Hepatocyte (in vitro differentiated cells): ENCODE results near the gene GPM6B. TPM values are rescaled to one million over a fixed set of nuclear protein-coding genes. Genes with fewer than 3 reads are reported as not detected.

Source experiments
- DNase-seq: peaks from one replicate; pipeline ENCODE4 v3.0.0-alpha.2; 2016; ENCODE audit warnings: low spot score
- H2AFZ ChIP-seq: fragments of 200-600 bp; sonication (generic); 2 replicates; pipeline ENCODE4 v1.6.0; 2016; ENCODE audit warnings: antibody characterized with exemption, mild to moderate bottlenecking
- H3K27ac ChIP-seq: fragments of 200-600 bp; sonication (generic); 2 replicates; pipeline ENCODE4 v1.5.1; 2016; ENCODE audit warnings: mild to moderate bottlenecking
- H3K27me3 ChIP-seq: fragments of 200-600 bp; sonication (generic); 2 replicates; pipeline ENCODE4 v1.6.1; 2016
- H3K36me3 ChIP-seq: fragments of 200-600 bp; sonication (generic); replicated peaks from 2 replicates; pipeline ENCODE4 v1.5.1; 2016; ENCODE audit warnings: low read depth; ENCODE audit not compliant: insufficient read depth
- H3K4me1 ChIP-seq: fragments of 200-600 bp; sonication (generic); 2 replicates; pipeline ENCODE4 v1.5.1; 2016; ENCODE audit warnings: mild to moderate bottlenecking, moderate library complexity; ENCODE audit not compliant: insufficient read depth
- H3K4me2 ChIP-seq: fragments of 200-600 bp; sonication (generic); 2 replicates; pipeline ENCODE4 v1.6.0; 2016
- H3K4me3 ChIP-seq: fragments of 200-600 bp; sonication (generic); 2 replicates; pipeline ENCODE4 v1.5.1; 2016; ENCODE audit warnings: mild to moderate bottlenecking
- H3K79me2 ChIP-seq: fragments of 200-600 bp; sonication (generic); 2 replicates; pipeline ENCODE4 v1.6.0; 2017; ENCODE audit warnings: mild to moderate bottlenecking
- H3K9me2 ChIP-seq: fragments of 200-600 bp; sonication (generic); replicated peaks from 2 replicates; pipeline ENCODE4 v1.6.0; 2017; ENCODE audit warnings: mild to moderate bottlenecking; ENCODE audit not compliant: insufficient read depth
- H3K9me3 ChIP-seq: fragments of 200-600 bp; sonication (generic); 2 replicates; pipeline ENCODE4 v1.5.1; 2016; ENCODE audit warnings: low read depth, mild to moderate bottlenecking
- H4K20me1 ChIP-seq: fragments of 200-600 bp; sonication (generic); 2 replicates; pipeline ENCODE4 v1.6.0; 2016; ENCODE audit warnings: mild to moderate bottlenecking; ENCODE audit not compliant: insufficient read depth, poor library complexity, severe bottlenecking
- EZH2 ChIP-seq: fragments of 200-600 bp; sonication (generic); IDR thresholded peaks from 2 replicates; pipeline ENCODE4 v1.6.1; 2016; ENCODE audit warnings: antibody characterized with exemption, mild to moderate bottlenecking, borderline replicate concordance
- EZH2phosphoT487 ChIP-seq: fragments of 200-600 bp; sonication (generic); IDR thresholded peaks from one replicate; pipeline ENCODE4 v1.6.1; 2018; ENCODE audit warnings: antibody characterized with exemption, mild to moderate bottlenecking, low read depth, moderate library complexity; ENCODE audit not compliant: unreplicated experiment, severe bottlenecking
- WGBS: methylation state at CpG from one replicate; pipeline ENCODE4 v1.1.6; 2016; ENCODE audit warnings: low lambda C conversion rate; ENCODE audit errors: missing lambda C conversion rate; 5-methylcytosine and 5-hydroxymethylcytosine counted together
- polyA plus RNA-seq: library from polyadenylated mRNA; unstranded; fragments of >200 nt; fragmentation: Nextera tagmentation; extraction: Ambion mirVana; gene quantifications from 2 replicates; pipeline ENCODE4 v1.2.1, GENCODE V29; 2016
- total RNA-seq: library from RNA; depleted of rRNA; stranded (reverse); fragments of >200 nt; gene quantifications from 2 replicates; pipeline ENCODE4 v1.2.3, GENCODE V29; 2014
- TF ChIP-seq, protein P1 (sequence below): fragments of 200-600 bp; sonication (generic); IDR thresholded peaks from 2 replicates; pipeline ENCODE4 v1.5.1; 2016; ENCODE audit warnings: antibody characterized with exemption, mild to moderate bottlenecking; ENCODE audit not compliant: poor library complexity

Gene GPM6B
- total and polyA plus RNA-seq, 2 experiments from 2014 or later, result 6.8 to 9.0 TPM

DNA sequence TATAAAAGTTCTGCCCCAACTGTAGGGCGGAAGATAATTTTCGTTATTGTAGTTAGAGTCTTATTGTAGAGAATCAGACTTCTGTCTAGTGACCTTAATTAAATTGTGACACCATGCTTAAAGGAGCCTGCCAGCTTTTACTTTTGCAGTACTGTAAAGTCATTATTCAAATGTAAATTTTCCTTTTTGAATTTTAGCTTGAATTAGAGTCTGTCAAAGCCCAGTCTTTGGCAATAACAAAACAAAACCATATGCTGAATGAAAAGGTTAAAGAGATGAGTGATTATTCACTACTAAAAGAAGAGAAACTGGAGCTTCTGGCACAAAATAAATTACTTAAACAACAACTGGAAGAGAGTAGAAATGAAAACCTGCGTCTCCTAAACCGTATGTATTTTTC lies 60.5 kb downstream of the GPM6B start:
- Histone ChIP-seq H4K20me1 (no peaks in the 10 kb centered on the region), H3K4me3 (no peak overlapping the region), H3K79me2 (no peaks in the 10 kb centered on the region), H3K4me2 (no peak overlapping the region), H3K4me1 (no peaks in the 10 kb centered on the region), H3K27ac (no peak overlapping the region), H2AFZ (no peak overlapping the region), H3K9me3 (no peaks in the 10 kb centered on the region), H3K9me2 (no peaks in the 10 kb centered on the region), H3K27me3 (no peaks in the 10 kb centered on the region), H3K36me3 (no peaks in the 10 kb centered on the region)
- 82% methylated on average over 4 of the region's 4 CpGs for WGBS
- no peak for DNase-seq
- no peak for TF ChIP-seq EZH2phosphoT487
- TF ChIP-seq, protein P1, sequence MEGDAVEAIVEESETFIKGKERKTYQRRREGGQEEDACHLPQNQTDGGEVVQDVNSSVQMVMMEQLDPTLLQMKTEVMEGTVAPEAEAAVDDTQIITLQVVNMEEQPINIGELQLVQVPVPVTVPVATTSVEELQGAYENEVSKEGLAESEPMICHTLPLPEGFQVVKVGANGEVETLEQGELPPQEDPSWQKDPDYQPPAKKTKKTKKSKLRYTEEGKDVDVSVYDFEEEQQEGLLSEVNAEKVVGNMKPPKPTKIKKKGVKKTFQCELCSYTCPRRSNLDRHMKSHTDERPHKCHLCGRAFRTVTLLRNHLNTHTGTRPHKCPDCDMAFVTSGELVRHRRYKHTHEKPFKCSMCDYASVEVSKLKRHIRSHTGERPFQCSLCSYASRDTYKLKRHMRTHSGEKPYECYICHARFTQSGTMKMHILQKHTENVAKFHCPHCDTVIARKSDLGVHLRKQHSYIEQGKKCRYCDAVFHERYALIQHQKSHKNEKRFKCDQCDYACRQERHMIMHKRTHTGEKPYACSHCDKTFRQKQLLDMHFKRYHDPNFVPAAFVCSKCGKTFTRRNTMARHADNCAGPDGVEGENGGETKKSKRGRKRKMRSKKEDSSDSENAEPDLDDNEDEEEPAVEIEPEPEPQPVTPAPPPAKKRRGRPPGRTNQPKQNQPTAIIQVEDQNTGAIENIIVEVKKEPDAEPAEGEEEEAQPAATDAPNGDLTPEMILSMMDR, result no peak
- no peak for TF ChIP-seq EZH2

DNA sequence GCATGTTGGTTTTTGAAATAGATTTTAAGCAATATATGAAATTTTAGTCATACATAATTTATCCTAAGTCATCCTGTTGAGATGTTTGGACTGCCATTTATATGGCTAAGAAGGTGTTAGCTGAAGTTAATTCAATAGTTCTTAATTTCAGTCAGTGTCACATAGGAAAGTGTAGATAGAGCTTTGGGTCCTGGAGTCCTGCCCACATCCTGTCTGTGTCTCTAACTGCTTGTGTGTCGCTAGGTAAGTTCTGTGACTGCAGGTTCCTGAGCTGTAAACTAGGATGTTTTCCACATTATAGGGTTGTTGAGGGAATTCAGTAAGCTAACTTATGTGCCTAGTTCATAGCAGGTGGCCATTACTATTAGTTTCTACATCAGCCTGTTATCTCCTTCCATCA lies 61.6 kb downstream of the GPM6B start:
- no peaks in the 10 kb centered on the region for H3K36me3 ChIP-seq
- no peak overlapping the region for H3K4me2 ChIP-seq
- H3K27ac ChIP-seq, result no peak overlapping the region
- no peak for DNase-seq
- WGBS, result 67% methylated on average over 1 of the region's 1 CpG
- no peaks in the 10 kb centered on the region for H4K20me1 ChIP-seq
- TF ChIP-seq, protein P1, result no peak
- TF ChIP-seq EZH2, result no peak
- TF ChIP-seq EZH2phosphoT487, result no peak
- no peaks in the 10 kb centered on the region for H3K9me3 ChIP-seq
- H3K79me2 ChIP-seq, result no peaks in the 10 kb centered on the region
- H2AFZ ChIP-seq, result no peak overlapping the region
- no peaks in the 10 kb centered on the region for H3K9me2 ChIP-seq
- no peak overlapping the region for H3K4me3 ChIP-seq
- no peaks in the 10 kb centered on the region for H3K27me3 ChIP-seq
- no peaks in the 10 kb centered on the region for H3K4me1 ChIP-seq

DNA sequence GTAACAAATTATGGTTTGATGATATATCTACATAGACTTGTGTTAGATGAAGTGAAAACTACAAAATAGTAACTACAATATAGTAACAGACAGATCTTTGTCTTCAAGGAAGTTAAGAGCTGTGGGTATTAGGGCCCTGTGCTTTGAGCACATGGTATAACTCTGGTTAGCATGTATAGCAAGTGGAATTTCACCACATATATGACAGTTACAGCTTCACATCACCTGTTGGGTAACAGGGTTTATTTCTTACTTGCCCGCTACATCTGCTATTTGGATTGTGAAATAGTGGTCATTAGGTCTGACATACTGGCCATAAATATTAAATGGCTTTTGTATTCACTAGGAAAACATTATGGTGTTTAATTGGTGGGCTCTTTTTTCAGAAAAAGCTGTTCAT lies 62.1 kb downstream of the GPM6B start:
- 92% methylated on average over 1 of the region's 1 CpG for WGBS
- Histone ChIP-seq H3K4me1 (no peaks in the 10 kb centered on the region), H3K4me2 (no peak overlapping the region), H3K27me3 (no peaks in the 10 kb centered on the region), H3K9me3 (no peaks in the 10 kb centered on the region), H4K20me1 (no peaks in the 10 kb centered on the region), H3K9me2 (no peaks in the 10 kb centered on the region), H2AFZ (no peak overlapping the region), H3K4me3 (no peak overlapping the region), H3K36me3 (no peaks in the 10 kb centered on the region), H3K27ac (no peak overlapping the region), H3K79me2 (no peaks in the 10 kb centered on the region)
- no peak for DNase-seq
- TF ChIP-seq EZH2, result no peak
- no peak for TF ChIP-seq EZH2phosphoT487
- TF ChIP-seq, protein P1, result no peak

DNA sequence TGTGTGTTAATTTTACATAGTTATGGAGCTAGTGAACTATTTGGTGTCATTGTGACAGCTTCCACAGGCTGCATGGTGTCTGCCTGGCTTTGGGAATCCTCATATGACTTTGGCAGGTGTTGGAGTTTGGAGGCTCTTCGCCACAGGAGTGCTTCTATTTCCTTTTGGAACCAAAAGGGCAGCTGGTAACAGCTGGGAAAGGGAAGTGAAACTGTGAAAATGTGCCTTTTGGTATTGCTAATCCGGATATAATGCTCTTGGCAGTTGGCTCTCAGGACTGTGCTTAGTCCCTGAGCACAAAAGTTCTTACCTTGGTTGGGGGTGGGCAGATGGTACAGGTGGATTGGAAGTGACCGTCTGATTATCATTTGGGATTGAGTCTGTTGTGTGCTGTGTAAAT lies 64.2 kb downstream of the GPM6B start:
- no peak for DNase-seq
- WGBS, result 62% methylated on average over 3 of the region's 3 CpGs
- Histone ChIP-seq H3K9me3 (no peaks in the 10 kb centered on the region), H3K4me2 (no peak overlapping the region), H3K79me2 (no peaks in the 10 kb centered on the region), H3K9me2 (no peaks in the 10 kb centered on the region), H3K27ac (no peak overlapping the region), H2AFZ (no peak overlapping the region), H3K4me3 (no peak overlapping the region), H3K27me3 (no peaks in the 10 kb centered on the region), H3K36me3 (no peaks in the 10 kb centered on the region), H3K4me1 (no peaks in the 10 kb centered on the region), H4K20me1 (no peaks in the 10 kb centered on the region)
- no peak for TF ChIP-seq EZH2
- no peak for TF ChIP-seq EZH2phosphoT487
- TF ChIP-seq, protein P1, result no peak
